GM08714 (cell line): ENCODE data around the gene RGS12.

ENCODE experiments used
- H3K4me3 ChIP-seq: fragments of 200-500 bp; sonication (Bioruptor generic); 2 replicates; pipeline ENCODE4 v1.5.1; 2014; ENCODE audit warnings: mild to moderate bottlenecking, low read length, inconsistent platforms
- ZNF274 ChIP-seq: IDR thresholded peaks from 2 replicates; pipeline ENCODE4 v1.6.1; 2012; ENCODE audit warnings: mild to moderate bottlenecking, low read depth, low read length

The RGS12 gene

GRCh38 chr4:3292571-3293400, at the start of gene RGS12:
RGS12 (plus strand) TSS chr4:3293021; CDS start chr4:3316171, 23,150 bp downstream.
- peak within 1 kb of the TSS; percentile 73; the same call in 1 of the 2 replicates for H3K4me3 ChIP-seq

GRCh38 chr4:3243136-3243780, 49.6 kb upstream of the RGS12 start:
- no peak overlapping the region for H3K4me3 ChIP-seq
- no peak for TF ChIP-seq ZNF274

More at GRCh38 chr4:3292571-3293400, at the start of gene RGS12:
- no peak for TF ChIP-seq ZNF274

GRCh38 chr4:3244002-3244401, 48.8 kb upstream of the RGS12 start:
- H3K4me3 ChIP-seq: no peak overlapping the region
- no peak for TF ChIP-seq ZNF274

GRCh38 chr4:3244747-3245146, 48.1 kb upstream of the RGS12 start:
- TF ChIP-seq ZNF274: no peak

GRCh38 chr4:3245676-3246075, 47.1 kb upstream of the RGS12 start:
- no peak overlapping the region for H3K4me3 ChIP-seq

More at GRCh38 chr4:3244747-3245146, 48.1 kb upstream of the RGS12 start:
- H3K4me3 ChIP-seq: no peak overlapping the region

GRCh38 chr4:3246458-3247398, 46.1 kb upstream of the RGS12 start:
- TF ChIP-seq ZNF274: no peak
- no peak overlapping the region for H3K4me3 ChIP-seq

More at GRCh38 chr4:3245676-3246075, 47.1 kb upstream of the RGS12 start:
- TF ChIP-seq ZNF274: no peak

- TF ChIP-seq ZNF274: no peak
Measured at GRCh38 chr4:3247399-3248177, 45.2 kb upstream of the RGS12 start.

GRCh38 chr4:3248178-3248480, 44.7 kb upstream of the RGS12 start:
- no peak for TF ChIP-seq ZNF274
- no peak overlapping the region for H3K4me3 ChIP-seq

More at GRCh38 chr4:3247399-3248177, 45.2 kb upstream of the RGS12 start:
- H3K4me3 ChIP-seq: no peak overlapping the region

GRCh38 chr4:3248811-3249661, 43.8 kb upstream of the RGS12 start, which contains the start of gene MSANTD1:
MSANTD1 (plus strand) TSS chr4:3249159; CDS start chr4:3249223, 64 bp downstream.
- no peak for TF ChIP-seq ZNF274
- no peak within 1 kb of the TSS for H3K4me3 ChIP-seq

GRCh38 chr4:3249711-3250437, 42.9 kb upstream of the RGS12 start:
- no peak overlapping the region for H3K4me3 ChIP-seq

GRCh38 chr4:3250438-3250955, 42.3 kb upstream of the RGS12 start:
- H3K4me3 ChIP-seq: no peak overlapping the region
- TF ChIP-seq ZNF274: no peak

More at GRCh38 chr4:3249711-3250437, 42.9 kb upstream of the RGS12 start:
- no peak for TF ChIP-seq ZNF274
